Progenitor cell of endocrine pancreas (in vitro differentiated cells): Measurements from ENCODE around the gene SLX4IP. TPM values are rescaled to one million over a fixed set of nuclear protein-coding genes. Genes with fewer than 3 reads are reported as not detected.

ENCODE experiments used
- DNase-seq: peaks from one replicate; pipeline ENCODE4 v3.0.0; 2021; ENCODE audit warnings: low spot score; ENCODE audit not compliant: unreplicated experiment
- H3K27ac Mint-ChIP-seq: 2 replicates; pipeline ENCODE4 v1.8.0; 2021; ENCODE audit warnings: mild to moderate bottlenecking, moderate library complexity, mixed read lengths
- H3K27me3 Mint-ChIP-seq: 2 replicates; pipeline ENCODE4 v1.8.0; 2021; ENCODE audit warnings: mixed read lengths
- H3K36me3 Mint-ChIP-seq: 2 replicates; pipeline ENCODE4 v1.8.0; 2022; ENCODE audit warnings: mixed read lengths; ENCODE audit not compliant: insufficient read depth
- H3K4me1 Mint-ChIP-seq: 2 replicates; pipeline ENCODE4 v1.8.0; 2021; ENCODE audit warnings: low read depth, mixed read lengths
- H3K4me3 Mint-ChIP-seq: 2 replicates; pipeline ENCODE4 v1.8.0; 2021; ENCODE audit warnings: low read depth, mild to moderate bottlenecking, moderate library complexity, mixed read lengths
- H3K9me3 Mint-ChIP-seq: 2 replicates; pipeline ENCODE4 v1.8.0; 2021; ENCODE audit warnings: low read depth, mixed read lengths
- CTCF ChIP-seq: fragments of 200-600 bp; sonication (generic); IDR thresholded peaks from one replicate; pipeline ENCODE4 v1.5.0; 2021; ENCODE audit warnings: antibody characterized with exemption, mild to moderate bottlenecking; ENCODE audit not compliant: unreplicated experiment
- total RNA-seq: library from RNA; stranded (reverse); gene quantifications from 2 replicates; pipeline ENCODE4 v1.2.1, GENCODE V29; 2021

The SLX4IP gene
- total RNA-seq, 1 donor from 2014 or later = 12.0 TPM

DNA sequence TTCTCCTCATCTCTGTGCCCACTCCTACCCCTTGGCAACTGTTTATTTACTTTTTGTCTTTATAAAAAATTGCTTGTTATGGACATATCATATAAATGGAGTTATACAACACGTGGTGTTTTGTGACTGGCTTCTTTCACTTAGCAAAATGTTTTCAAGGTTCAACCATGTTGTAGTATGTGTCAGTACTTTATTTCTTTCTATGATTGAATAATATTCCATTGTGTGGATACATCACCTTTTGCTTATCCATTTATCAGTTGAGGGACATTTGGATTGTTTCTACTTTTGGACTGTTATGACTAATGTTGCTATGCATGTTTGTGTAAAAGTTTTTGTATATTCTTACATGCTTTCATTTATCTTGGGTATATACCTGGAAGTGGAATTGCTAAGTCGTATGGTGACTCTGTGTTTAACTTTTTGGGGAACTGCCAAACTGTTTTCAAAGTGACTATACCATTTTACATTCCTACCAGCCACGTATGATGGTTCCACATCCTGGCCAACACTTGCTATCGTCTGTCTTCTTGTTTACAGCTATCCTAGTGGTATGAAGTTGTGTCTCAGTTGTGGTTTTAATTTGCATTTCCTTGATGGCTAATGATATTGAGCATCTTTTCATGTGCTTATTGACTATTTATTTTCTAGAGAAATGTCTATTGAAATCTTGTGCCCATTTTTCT lies 84.4 kb downstream of the SLX4IP start:
- no peaks in the 10 kb centered on the region for H3K9me3 Mint-ChIP-seq
- no peak for DNase-seq
- H3K27ac Mint-ChIP-seq = no peak overlapping the region
- H3K4me3 Mint-ChIP-seq = no peak overlapping the region
- H3K36me3 Mint-ChIP-seq = no peaks in the 10 kb centered on the region
- TF ChIP-seq CTCF = no peak
- no peaks in the 10 kb centered on the region for H3K27me3 Mint-ChIP-seq
- H3K4me1 Mint-ChIP-seq = peaks cover 12% of the 10 kb centered on the region

GRCh38 chr20:10520528-10520927 lies 85.4 kb downstream of the SLX4IP start:
- TF ChIP-seq CTCF = no peak
- H3K36me3 Mint-ChIP-seq = no peaks in the 10 kb centered on the region
- no peaks in the 10 kb centered on the region for H3K9me3 Mint-ChIP-seq
- H3K27ac Mint-ChIP-seq = no peak overlapping the region
- H3K4me1 Mint-ChIP-seq = peaks cover 16% of the 10 kb centered on the region
- H3K27me3 Mint-ChIP-seq = no peaks in the 10 kb centered on the region
- DNase-seq = no peak
- no peak overlapping the region for H3K4me3 Mint-ChIP-seq

DNA sequence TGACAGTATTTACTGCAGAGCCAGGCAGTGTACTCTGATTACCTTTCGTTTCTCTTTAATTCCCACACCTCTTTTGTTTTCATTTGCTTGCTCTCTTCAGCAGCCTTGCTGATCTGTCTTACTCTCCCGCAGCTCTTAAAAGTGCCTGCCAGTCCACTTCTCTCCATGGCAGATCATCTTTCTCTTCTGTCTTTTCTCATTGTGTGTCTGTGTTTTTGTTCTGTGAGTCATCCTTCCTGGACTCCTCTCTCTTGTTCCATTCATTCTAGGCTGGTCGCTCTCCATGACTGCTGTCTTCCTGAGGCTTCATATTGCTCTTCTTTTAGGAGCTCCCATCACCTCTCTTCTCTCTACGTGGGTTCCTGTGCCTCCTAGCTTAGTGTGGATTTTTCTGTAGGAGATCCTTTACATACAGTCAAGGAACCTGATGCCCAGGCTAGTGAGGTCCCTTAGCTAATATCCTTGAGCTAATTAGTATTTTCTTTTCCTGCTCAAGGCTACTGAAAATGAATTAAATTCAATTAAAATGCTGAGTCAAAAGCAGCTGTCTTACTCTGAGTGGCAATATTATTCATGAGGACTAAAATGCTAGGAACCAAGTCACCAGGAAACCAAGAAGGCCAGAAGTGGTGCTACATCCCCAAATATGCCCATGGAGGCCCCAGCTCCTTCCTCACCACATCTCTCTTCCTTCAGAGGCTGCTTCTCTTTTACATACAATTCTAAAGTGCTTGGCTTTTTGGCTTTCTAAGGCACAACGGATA lies 86.1 kb downstream of the SLX4IP start:
- no peak for TF ChIP-seq CTCF
- H3K9me3 Mint-ChIP-seq = no peaks in the 10 kb centered on the region
- no peak overlapping the region for H3K4me3 Mint-ChIP-seq
- H3K36me3 Mint-ChIP-seq = no peaks in the 10 kb centered on the region
- no peaks in the 10 kb centered on the region for H3K27me3 Mint-ChIP-seq
- H3K4me1 Mint-ChIP-seq = peaks cover 14% of the 10 kb centered on the region
- H3K27ac Mint-ChIP-seq = no peak overlapping the region
- no peak for DNase-seq

DNA sequence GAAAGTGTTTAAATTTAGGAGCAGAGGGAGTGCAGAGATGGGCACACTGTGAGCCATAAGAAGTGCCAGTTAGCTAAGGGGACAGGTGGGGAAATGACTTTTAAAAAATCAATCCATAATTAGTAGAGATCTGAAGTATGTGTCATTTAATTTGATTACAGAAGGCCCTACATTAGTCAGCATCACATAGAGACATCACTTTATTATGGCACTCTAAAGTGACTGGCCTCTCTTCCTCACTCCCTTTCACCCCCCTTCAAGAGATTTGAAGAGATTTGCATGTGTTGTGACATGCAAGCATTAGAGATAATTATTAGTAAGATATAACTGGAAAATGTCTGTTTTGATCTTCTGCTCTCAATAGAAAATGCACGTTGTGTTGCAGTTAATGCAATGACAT lies 86.7 kb downstream of the SLX4IP start:
- H3K4me1 Mint-ChIP-seq = peaks cover 12% of the 10 kb centered on the region
- H3K4me3 Mint-ChIP-seq = no peak overlapping the region
- DNase-seq = no peak
- no peaks in the 10 kb centered on the region for H3K36me3 Mint-ChIP-seq
- no peak for TF ChIP-seq CTCF
- H3K27ac Mint-ChIP-seq = no peak overlapping the region
- H3K27me3 Mint-ChIP-seq = no peaks in the 10 kb centered on the region
- no peaks in the 10 kb centered on the region for H3K9me3 Mint-ChIP-seq

- DNase-seq = no peak
- H3K4me1 Mint-ChIP-seq = peaks cover 15% of the 10 kb centered on the region
- H3K27me3 Mint-ChIP-seq = no peaks in the 10 kb centered on the region
- TF ChIP-seq CTCF = no peak
- H3K9me3 Mint-ChIP-seq = no peaks in the 10 kb centered on the region
- H3K36me3 Mint-ChIP-seq = no peaks in the 10 kb centered on the region
- H3K4me3 Mint-ChIP-seq = no peak overlapping the region
- H3K27ac Mint-ChIP-seq = no peak overlapping the region
These were observed 87.2 kb downstream of the SLX4IP start for GRCh38 chr20:10522328-10522727.
